ENCODE results near the gene CRTC2.

CRTC2 gene

DNA sequence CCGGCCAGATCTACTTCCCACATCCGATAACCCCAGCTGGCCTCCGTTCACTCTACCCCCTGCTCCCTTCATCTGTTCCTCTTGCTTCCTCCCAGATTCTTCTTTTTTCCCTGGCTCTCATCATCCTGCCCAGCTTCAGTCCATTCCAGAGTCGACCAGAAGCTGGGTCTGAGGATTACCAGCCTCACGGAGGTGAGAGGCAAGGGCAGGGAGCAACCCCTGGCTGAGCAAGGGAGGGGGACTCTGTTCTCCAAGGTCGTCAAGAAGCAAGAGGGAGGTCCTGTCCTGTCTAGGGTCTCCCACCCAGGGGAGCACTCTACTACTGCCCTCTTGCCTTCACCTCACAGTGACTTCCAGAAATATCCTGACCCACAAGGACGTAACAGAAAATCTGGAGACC is 15.1 kb upstream of the CRTC2 start:
- DNase-seq, result no peak

DNA sequence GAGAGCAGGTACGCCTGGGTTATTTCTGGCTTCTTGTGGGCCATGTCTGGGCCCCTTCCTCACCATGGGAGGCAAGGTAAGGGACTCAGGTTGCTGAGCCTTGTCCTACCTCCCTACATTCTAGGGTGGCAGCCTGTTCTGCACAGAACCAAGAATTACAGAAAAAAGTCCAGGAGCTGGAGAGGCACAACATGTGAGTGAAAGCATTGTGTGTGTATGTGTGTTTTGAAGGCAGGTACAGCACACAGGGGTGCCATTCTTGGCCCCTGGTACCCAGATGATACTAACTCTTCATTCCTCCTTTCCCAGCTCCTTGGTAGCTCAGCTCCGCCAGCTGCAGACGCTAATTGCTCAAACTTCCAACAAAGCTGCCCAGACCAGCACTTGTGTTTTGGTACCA is 14.7 kb upstream of the CRTC2 start:
- no peak for DNase-seq

- no peak for DNase-seq
These were observed 11.9 kb upstream of the CRTC2 start for GRCh38 chr1:153970346-153970745.

GRCh38 chr1:153968972-153969371 is 10.6 kb upstream of the CRTC2 start:
- no peak for DNase-seq

DNA sequence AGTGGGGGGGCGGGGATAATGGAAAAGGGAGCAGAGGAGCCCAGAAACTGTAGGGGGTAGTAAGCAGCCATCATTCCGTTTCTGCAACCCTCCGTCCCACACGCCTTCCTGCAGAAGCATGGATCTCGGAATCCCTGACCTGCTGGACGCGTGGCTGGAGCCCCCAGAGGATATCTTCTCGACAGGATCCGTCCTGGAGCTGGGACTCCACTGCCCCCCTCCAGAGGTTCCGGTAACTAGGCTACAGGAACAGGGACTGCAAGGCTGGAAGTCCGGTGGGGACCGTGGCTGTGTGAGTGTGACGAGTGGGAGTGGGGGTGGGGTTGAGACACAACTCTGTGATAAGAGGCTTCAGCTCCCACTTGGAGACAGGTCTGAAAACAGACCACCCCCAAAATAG is 10.0 kb upstream of the CRTC2 start:
- DNase-seq, result no peak

GRCh38 chr1:153968000-153968363 is 9.6 kb upstream of the CRTC2 start:
- no peak for DNase-seq

DNA sequence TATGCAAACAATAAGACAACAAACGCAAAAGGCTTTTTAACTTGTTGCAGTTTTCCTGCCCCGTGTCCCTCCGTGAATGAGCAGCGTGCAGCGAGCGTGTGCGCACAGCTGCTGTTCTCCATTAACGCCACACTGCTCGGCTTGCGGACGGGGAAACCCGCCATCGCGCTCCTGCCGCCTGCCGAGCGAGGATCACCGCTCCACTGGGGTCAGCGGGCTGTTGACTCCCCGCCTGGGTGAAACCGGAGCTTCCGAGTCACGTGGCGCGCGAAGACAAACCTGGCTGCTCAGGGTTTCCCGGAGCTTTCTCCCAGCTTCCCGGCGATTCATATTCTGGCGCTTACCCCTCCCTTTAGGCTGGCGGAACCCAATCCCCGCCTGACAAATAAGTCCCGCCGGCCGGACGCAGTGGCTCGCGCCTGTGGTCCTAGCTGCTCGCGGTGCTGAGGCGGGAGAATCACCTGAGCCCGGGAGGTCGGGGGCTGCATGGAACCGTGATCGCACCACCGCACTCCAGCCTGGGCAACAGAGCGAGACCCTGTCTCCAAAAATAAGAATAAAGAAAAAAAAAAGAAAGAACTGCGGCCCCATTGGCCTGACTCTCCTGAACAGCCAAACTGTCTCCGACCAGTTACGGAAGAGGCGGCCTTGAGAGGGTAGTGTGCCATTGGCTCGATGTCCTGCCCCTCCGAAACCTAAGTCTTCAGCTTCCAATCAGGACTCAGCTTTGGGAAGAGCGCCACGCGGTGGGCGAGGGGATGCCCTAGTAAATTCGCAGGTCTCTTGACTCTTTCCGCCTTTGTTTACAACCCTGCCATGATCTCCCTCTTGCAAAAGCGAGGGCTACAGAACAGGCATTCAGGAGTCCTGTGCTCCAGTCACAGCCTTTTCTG is 8.9 kb upstream of the CRTC2 start, which contains the start of gene CREB3L4:
Gene CREB3L4, plus strand, starts transcription at position 796 of the 893 bp plus-strand sequence. CDS start 624 bp downstream, outside the sequence.
- peak; percentile 100 for DNase-seq

GRCh38 chr1:153963850-153964331 is 5.5 kb upstream of the CRTC2 start:
- no peak for DNase-seq

- peak; percentile 100 for DNase-seq
These were observed 4.8 kb upstream of the CRTC2 start, which contains the start of gene SLC39A1 for GRCh38 chr1:153963030-153963849. TSS of gene SLC39A1 (minus strand) at chr1:153963537. CDS start at chr1:153962715, 822 bp downstream.

DNA sequence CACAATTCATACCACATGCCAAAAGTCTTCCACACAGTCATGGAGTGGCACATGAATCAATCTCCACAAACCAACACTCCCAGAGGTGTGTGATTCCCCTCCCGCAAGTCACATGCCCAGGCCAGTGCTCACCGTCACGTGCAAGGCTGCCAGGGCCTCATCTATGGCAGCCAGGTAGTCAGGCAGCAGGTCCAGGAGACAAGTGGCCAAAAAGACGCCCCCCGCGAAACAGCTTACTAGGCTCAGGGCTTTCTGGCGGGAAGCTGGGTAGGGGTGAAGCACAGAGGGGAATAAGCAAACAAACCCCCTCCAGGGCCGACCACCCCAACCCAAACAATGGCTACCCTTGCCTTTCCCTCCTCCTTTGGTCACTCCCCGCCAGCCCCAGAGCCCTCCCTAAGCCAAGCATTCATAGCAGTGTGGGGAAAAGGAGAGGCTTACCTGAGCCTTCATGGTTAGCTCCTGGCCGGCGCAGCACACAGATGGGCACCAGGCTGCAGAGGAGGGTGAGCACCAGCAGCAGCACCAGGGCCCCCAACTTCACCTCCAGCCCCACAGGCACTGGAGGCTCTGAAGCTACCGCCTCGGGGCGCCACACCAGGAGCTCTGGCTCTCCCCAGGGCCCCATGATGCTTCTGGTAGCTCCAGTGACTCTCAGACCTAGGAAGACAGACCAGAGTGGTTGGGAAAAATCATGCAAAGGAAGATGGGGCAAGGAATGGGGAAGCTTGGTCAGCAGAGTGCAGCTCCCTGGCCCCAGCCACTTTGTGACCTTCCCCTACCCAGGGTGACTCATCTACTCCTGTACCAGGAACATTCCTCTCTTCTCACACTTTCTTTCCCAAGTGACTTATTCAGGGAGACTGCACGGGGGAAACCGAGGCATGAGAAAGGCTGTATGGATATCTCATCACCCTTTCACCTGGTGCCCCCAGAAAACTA is 3.9 kb upstream of the CRTC2 start:
- DNase-seq, result no peak

DNA sequence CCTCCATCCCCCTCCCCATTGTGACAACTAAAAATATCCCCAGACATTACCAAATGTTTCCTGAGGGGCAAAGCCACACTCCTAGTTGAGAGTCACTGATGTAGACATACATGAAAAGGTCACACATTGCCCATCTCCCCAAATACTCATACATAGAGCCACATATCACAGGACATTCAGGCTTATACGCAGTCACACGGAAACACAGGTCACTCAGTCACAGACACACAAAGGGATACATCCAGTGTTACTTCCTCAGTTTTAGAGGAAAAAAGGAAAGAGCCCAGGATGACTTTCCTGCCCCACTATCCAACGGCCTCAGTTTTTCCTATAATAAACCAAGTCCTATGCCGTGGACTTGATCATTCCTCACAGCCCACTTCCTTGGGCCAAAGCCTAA is 3.0 kb upstream of the CRTC2 start:
- no peak for DNase-seq

DNA sequence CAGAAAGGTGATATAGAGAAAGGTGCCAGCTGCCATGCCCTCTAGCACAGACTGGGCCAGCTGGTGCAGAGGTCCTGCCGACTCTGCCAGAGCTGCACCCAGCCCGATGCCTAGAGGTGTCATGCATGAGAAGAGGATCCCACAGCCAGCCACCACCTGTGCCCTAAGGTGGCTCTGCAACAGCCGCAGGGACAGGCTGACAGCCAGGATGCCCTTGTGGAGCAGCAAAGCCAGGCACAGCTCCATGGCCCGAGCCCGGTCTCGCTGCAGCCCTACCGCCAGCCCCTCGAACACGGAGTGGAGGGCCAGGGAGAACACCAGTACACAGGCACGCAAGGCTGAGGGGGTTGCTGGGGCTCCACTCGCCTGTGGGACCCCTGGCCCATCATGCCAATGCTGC is 1.8 kb upstream of the CRTC2 start:
- no peak for DNase-seq

- no peak for DNase-seq
These were observed 1.0 kb upstream of the CRTC2 start for GRCh38 chr1:153959454-153959853.

- no peak for DNase-seq
These were observed 499 bp upstream of the CRTC2 start for GRCh38 chr1:153958961-153959260.

DNA sequence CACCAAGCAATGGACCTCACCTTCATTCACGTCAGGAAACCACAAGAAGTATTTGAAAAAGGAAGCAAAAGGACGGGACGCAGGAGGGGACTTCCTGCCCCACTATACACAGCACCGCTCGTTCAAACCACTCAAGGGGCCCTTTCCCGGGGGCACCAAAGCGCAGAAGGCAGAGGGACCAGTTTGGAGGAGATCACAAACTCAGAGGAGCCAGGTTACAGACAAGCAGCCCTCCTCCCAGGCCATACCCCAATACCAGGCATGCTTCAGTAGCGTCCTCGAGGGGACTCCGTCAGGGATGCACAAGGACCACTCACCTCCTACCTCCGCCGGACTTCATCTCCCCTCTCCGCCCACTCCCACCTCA is 685 bp downstream of the CRTC2 start:
- DNase-seq, result no peak

DNA sequence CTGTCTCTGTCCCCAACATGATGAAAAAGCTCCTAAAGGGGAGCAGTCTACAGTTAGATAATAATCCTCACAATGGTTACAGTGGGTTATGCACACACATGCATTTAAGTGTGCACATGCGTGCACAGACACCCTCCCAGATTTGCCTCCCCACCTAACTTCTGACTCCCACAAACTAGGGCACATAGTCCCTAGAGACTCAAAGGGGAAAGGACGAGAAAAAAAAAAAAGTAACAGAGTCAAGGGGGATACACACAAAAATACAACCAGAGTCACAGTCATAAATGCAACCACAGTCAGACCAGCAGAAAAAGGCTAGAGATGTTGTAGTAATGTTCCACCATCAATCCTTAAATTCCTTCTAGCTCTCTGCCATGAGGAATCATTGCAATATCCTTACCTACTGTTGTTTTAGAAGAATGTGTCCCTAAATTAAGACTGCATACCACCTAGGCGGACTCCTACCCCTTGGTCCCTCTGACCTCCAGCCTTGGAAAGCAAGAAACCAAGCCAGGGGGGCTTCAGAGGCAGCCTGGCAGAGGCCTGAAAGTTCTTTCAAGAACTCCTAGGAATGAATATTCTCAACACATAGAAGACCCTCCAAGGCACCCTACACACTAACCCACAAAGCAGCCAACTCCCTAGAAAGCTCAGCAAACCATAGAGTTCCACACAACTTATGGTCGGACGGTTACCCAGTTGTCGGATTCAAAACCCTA is 1.3 kb downstream of the CRTC2 start:
- DNase-seq, result no peak

- DNase-seq, result no peak
These were observed 3.6 kb downstream of the CRTC2 start for GRCh38 chr1:153954826-153955225.

- no peak for DNase-seq
These were observed 4.5 kb downstream of the CRTC2 start for GRCh38 chr1:153953859-153954365.

DNA sequence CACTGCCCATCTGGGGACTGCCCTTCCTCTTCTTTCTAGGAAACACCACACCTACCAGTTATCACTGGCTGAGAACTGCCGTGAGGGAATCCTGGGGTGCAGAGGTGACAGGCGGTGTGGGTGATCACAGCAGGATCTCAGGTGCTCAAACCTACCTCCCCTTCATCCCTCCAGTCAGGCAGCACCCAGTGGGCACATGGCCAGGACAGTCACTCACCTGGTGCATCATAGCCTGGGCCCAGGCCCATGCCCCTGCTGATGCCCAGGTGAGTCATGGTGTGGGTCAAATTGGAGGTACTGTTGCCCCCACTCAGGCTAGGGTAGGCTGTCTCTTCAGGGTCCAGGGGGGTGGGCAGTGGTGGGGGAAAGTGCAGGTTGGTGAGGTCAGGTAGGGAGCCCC is 6.6 kb downstream of the CRTC2 start:
- DNase-seq, result no peak

DNA sequence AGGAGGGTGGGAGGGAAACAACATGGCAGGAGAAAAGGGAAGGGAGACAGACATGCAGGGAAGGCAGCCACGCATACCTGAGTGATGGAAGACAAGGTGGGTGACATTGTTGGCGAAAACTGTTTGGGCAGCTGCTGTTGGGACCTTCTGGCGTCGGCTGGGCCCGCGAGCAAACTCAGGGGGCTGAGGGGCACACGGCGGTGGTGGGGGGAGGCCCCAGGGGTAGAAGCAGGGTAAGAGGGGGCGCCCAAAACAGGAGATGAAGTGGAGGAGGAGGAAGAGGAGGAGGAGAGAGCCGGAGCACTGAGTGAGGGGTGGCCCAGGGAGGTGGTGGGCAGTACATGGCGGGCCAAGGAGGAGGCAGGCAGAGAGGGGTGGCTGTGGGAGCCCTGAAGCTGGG is 7.2 kb downstream of the CRTC2 start:
- DNase-seq, result no peak

DNA sequence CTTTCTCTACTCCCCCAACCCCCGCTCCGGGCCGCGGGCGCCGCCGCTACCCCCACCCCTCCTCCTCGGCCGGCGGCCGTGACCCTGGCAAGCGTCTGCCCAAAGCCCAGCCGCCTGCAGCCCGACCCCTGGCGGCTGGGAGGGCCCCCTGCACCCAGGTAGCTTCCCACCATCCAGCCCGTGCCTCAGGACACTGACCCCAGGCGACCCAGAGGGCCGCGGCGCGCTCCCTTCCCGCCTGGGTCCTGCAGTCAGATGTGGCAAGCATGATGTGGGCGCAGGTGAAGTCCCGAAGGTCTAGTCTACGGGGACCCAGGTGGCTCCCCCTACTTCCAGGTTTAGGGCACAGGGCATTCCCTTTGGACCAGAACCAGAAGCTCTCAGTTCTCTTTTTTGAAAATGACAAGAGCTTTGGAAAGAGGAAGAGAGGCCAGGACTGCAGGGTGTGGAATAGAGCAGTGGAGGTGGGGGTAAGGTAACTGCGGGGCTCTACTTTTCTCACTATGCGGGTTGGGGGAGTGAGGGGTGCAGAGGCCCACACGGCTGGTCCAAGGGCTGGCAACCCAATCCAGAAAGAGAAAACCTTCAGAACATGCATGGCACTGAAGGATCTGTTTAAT is 11.7 kb downstream of the CRTC2 start, which contains the start of gene DENND4B:
Gene DENND4B, minus strand, starts transcription at position 97 of the 620 bp plus-strand sequence. CDS start 2,344 bp downstream, outside the sequence.
- DNase-seq, result peak; percentile 87
